HCEC 1CT (cell line): ENCODE results near the gene GZMH.
"Not testable (repeated sequence)": the region's sequence is repeated elsewhere in the genome, so short reads cannot be mapped to it uniquely, and the experiment has no call there.

Source experiments
- DNase-seq: peaks from one replicate; pipeline ENCODE4 v3.0.0-alpha.2; 2017

Gene GZMH

DNA sequence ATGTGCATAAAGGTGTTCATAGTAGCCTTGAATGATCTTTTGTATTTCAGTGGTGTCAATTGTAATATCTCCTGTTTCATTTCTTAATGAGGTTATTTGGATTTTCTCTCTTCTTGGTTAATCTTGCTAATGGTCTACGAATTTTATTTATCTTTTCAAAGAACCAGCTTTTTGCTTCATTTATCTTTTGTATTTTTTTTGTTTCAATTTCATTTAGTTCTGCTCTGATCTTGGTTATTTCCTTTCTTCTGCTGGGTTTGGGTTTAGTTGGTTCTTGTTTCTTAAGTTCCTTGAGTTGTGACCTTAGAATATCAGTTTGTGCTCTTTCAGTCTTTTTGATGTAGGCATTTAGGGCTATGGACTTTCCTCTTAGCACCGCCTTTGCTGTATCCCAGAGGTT, 18.5 kb downstream of the GZMH start:
- DNase-seq: not testable (repeated sequence)

DNA sequence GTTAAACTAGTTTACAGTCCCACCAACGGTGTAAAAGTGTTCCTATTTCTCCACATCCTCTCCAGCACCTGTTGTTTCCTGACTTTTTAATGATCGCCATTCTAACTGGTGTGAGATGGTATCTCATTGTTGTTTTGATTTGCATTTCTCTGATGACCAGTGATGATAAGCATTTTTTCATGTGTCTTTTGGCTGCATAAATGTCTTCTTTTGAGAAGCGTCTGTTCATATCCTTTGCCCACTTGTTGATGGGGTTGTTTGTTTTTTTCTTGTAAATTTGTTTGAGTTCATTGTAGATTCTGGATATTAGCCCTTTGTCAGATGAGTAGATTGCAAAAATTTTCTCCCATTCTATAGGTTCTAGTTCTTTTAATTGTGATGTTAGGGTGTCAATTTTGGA, 25.1 kb downstream of the GZMH start:
- not testable (repeated sequence) for DNase-seq

DNA sequence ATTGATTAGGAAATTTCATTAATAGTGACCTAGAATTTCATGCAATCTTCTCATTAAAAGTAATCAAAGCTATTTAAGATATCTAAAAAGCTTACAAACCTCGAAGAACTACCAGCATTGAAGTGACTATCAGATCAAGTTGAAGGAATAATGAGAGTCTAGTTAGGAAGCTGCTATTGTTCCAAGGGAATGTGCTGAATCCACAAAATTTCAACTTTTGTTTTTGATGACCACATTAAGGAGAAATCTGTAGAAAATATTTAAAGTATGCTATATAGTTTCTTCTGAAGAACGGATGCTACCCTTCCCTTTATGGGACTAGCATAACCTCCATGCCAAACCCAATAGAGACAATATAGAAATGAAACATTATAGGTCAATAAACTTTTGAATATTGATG, 30.9 kb downstream of the GZMH start:
- no peak for DNase-seq

DNA sequence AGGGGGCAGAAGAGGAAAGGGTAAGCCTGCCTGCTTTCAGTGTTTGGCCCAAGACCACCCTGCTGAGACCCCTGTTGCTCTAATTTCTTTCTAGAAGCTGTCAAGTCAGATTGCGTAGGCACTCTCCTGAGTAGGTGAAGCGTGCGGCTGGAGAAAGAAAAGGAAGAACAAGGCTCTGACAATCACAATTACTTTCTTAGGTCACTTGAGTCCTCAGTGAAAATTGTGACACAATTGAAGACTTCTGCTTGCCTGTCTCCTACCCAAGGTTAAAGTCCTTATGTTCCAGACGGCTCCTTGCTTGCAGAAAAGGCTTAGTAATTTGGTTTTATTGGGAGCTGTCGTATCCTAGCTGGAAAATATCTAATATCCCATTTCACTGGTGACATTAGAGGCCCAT, 32.7 kb downstream of the GZMH start:
- DNase-seq: no peak

DNA sequence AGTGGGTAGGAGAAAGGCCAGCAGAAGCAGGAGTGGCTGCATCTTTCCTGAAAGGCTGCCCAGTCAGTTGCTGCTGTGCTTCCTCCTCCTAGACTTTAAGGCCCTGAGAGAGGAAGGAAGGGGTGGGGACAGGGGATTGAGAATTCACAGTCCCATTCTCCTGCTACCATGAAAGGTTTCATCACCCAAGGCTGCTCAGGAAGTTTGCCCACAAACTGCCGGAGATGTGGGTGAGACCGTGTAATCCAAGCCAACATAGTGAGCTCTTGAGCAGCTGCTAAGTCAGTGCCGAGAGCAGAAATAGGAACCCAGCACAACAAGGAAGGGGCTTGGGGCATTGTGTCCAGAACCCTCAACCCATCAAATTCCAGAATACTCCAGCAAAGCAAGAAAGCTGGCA, 33.3 kb downstream of the GZMH start, which contains the start of gene CTSG:
TSS of gene CTSG (minus strand) at position 69 of the 400 bp plus-strand sequence. CDS start at position 42, 27 bp downstream.
- no peak for DNase-seq

DNA sequence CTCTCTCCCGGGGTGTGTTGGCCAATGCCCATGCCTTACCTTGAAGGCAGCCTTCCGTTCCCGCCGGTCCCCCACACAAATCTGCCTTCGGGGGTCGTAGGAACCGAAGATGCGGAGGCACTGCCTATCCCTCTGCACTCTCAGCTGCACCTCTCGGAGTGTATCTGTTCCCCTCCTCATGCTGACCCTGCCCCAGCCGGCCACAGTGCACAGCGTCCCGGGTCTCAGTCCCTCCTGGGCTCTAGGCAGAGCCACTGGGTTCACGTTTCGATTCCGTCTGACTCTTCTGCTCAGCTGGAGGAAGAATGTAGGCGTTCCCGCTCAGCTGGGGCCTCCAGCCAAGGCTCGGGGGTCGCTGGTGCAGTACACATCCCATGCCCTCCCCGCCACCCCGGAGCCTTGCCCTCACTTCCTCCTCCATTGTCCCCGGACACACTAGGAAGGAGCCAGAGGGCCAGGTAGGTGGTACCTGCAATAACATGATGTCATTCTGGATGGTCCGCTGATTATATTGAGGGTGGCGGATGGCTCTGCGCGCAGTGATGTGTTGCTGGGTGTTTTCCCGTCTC, 35.2 kb downstream of the GZMH start:
- no peak for DNase-seq

DNA sequence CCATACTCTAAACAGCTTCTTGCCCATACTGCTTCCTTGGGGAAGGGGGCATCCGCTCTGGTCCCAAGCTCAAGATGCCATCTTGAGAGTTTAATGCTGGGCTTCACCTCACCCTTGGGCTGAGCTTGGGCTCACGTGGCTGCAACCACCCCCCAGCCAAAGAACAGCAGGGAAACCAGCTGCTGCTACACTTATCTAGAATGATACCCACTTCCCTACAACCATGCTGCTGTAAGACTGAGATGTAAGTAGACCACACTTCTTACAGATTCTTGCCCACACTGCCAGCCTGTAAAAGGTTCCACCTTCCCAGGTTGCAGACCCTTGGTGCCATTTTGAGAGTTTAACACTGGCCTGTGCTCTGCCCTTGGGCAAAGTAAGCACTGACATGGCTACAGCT, 43.2 kb downstream of the GZMH start:
- DNase-seq: no peak

DNA sequence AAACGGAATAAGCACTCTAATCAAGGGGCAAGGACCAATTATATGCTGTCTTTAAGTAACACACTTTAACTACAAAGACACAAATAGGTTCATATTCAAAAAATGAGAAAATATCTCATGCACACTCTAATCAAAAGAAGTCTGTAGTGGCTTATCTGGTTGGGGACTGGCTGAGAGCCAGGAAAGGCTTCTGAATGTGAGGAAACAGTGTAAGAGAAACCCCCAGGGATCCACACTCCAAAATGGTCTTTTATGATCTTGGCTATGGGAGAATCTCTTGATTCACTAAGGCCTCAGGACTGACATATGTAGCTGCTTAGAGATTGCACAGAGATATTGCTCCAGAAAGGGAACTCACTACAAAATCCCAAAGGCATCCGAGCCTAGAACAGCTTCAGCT, 43.7 kb downstream of the GZMH start:
- no peak for DNase-seq

DNA sequence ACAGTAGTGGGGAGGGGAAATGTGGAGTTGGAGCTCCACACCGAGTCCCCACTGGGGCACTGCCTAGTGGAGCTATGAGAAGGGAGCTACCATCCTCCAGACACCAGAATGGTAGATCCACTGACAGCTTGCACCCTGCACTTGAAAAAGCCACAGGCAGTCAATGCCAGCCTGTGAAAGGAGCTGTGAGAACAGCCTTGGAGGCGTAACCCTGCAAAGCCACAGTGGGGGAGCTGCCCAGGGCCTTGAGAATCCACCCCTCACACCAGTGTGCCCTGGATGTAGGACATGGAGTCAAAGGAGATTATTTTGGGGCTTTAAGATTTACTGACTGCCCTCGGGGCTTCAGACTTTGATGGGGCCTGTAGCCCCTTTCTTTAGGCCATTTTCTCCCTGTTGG, 46.0 kb downstream of the GZMH start:
- DNase-seq: no peak

DNA sequence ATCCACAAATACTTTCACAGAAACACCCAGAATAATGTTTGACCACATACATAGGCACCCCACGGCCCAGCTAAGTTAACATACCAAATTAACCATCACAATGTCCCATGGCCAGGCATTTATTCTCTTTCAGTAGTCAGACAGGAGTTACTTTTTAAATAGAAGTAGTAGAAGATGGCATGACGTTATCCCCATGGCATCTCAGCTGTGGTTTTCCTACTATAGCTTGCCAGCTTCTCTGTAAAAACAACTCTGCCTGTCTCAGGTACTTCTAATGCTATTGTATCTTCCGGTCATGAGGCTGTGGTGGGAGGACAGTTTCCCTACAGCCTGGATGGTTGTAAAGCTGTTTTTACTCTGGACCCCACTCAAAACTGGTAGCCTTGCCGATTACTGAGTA, 52.7 kb downstream of the GZMH start:
- DNase-seq: no peak
